Measurements from ENCODE around the gene CCL5.

DNA sequence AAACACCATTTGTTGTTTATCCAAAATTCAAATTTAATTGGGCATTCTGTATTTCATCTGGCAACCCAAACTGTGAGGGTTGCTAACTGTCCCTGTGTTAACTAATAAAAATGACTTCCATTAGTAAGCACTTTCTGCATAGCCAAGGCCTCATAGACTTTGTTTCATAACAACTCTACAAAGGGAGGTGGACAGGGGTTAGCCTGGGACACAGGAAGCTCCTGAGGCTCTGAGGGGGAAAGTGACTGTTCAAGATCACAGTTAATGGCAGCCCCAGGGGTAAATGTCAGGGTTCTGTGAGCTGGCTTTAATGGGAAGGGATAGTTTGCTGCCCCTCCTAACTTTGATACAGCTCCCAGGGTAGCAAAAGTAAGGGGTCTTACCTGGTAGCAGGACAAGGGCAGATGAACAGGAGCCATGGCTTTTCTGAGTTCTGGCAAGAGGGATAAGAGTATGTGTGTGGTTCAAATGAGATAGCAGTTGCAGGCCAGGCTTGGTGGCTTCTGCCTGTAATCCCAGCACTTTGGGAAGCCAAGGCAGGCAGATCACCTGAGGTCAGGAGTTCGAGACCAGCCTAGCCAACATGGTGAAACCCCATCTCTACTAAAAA, 13.7 kb downstream of the CCL5 start:
- TF ChIP-seq POLR2AphosphoS5 (IDR thresholded peaks at IDR 0.05; ENCODE audit: borderline replicate concordance, low read depth, low read length) (no peak), EZH2 (IDR thresholded peaks at IDR 0.05) (no peak)

Measured in SK-N-MC (cell line).